Stimulated activated CD8-positive, alpha-beta memory T cell treated with anti-CD3 and anti-CD28 coated beads, Interleukin-15, amount 100 ng/mL, for 1 hour (primary cell): ENCODE data around the gene LRBA.
"Not testable (repeated sequence)": the region's sequence is repeated elsewhere in the genome, so short reads cannot be mapped to it uniquely, and the experiment has no call there.

Experiments used
- DNase-seq: peaks from one replicate; pipeline ENCODE4 v3.0.0-alpha.2; 2020; ENCODE audit warnings: low read depth

The LRBA gene

DNA sequence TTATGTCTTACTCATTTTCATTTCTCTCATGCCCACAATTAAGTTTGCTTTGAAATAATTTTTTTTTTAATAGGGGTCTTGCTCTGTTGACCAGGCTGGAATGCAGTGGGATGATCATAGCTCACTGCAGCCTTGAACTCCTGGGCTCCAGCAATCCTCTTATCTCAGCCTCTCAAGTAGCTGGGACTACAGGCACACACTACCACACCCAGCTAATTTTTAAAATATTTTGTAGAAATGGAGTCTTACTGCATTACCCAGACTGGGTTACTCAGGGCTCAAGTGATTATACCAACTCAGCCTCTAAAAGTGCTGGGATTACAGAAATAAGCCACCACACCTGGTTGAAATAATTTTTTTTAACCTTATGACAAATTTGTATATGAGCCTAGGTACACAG, 452.3 kb downstream of the LRBA start:
- DNase-seq = no peak

DNA sequence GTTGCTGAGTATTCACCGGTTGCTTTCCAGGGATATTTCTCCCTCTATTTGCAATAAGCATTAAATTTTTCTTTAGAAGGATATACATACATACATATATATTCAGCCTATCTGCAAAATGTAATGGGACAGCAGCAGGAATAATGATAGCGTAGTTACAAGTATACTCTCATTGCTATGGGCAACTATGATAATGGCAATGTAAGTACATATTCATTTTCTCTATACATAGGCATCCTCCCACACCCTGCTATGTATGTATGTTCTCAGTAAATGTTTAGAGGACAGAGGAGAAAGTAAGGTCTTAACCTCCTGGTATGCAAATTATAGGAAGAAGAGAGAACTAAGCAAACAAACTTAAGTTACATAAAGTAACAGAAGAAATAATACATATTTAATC, 452.8 kb downstream of the LRBA start:
- DNase-seq = no peak

DNA sequence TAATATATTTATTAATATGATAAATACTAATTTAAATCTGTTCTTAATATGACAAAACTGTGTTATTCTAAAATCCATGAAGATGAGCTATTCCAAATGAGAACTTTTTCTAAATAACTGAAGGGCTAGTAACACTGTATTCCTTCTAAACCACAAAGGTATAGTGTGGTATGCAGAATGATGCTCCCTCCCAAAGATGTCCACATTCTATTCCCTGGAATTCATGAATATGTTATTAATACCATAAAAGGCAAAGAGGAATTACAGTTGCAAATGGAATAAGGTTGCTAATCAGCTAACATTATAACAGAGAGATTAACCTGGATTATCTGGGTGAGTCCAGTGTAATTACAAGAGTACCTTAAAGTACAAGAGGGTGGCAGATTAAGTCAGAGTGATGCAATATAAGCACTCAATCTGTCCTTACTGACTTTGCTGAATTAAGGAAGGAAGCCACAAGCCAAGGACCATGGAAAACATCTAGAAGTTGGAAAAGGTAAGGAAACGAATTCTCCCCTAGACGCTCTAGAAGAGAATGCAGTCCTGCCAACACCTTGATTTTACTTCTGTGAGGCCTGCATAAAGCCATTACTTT, 453.8 kb downstream of the LRBA start:
- DNase-seq = no peak

DNA sequence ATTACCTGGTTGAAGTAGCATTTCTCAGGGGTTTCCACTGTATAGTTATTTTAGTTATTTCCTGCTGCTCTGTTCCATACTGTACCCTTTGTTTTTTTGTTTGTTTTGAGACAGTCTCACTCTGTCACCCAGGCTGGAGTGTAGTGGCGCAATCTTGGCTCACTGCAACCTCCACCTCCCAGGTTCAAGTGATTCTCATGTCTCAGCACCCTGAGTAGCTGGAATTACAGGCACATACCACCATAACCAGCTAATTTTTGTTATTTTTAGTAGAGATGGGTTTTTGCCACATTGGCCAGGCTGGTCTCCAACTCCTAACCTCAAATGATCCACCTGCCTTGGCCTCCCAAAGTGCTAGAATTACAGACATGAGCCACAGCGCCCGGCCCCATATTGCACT, 457.3 kb downstream of the LRBA start:
- not testable (repeated sequence) for DNase-seq

DNA sequence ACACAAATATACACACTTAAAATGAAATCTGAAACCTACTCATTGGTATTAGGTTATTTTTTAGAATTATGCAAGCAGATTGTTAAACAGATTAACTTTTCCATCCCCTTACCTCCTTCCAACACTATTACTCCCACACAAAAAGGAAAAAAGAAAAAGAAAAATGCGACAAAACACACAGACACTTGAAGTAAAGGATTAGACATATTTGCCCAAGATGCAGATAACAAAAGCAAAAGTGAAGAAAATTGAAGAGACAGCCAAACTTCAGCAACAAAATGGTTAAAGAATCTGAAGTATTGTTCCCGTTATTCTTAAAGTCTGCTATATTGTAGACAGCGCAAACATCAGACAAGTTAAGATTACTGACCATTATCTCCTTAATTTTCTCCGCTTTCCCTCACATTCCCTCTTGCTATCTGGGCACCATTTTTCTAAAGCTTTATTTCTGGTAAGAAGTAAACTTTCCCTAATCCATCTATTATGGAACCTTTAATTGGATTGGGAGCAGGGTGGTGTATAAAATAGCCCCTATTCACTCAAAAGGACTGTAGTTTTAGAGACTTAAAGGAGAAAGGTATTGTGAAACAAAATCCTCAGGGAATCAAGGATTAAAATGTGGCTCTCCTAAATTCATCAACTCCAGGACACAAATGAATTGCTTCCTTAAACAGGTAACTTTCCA, 467.8 kb downstream of the LRBA start:
- DNase-seq = no peak

DNA sequence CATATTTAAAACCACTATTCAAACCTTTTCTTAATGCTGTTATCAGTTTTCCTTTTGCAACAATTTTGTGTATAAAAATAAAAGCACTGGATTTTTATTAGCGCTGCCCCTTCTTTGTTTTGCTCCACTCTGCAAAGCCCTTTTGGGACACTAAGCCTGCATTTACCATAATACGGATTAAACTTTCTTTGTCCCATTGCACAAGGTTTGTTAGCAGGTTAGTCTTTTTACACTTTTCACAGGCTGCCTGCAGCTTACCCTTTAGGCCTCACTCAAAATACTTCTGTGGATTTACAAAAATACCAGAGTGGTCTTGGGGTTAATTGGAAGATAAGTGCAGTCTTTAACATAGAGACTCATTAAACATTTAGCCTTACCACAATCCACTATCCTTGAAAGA, 468.8 kb downstream of the LRBA start:
- no peak for DNase-seq

DNA sequence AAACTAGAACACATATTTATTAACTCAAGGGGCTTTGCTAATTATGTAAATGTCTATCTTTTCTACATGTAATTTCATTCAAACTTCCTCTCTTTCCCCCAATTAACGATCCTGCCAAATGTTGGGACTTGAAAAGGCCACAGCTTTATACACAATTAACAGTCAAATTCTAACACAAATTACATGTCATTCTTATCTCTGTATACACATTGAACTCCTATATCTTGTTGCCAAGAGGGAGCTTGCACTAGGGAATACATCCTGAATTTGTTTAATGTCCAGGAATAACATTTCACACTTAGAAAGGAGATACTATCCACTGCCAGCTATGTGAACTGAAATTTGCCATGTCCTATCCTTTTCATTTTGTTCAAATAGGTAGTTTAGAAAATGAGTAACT, 472.0 kb downstream of the LRBA start:
- DNase-seq = no peak

DNA sequence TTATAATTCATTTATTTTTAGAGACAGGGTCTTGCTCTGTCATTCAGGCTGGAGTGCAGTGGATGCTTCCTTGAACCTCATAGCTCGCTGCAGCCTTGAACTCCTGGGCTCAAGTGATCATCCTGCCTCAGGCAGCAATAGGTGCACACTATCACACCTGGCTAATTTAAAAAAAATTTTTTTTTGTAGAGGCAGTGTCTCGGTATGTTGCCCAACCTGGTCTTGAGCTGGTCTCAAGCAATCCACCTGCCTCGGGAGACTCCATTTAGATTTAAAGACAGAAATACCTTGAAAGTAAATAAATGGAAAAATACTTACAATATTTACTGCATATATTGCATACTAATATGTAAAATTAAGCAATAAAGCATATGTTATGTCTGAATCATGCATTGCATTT, 473.4 kb downstream of the LRBA start:
- DNase-seq = no peak

DNA sequence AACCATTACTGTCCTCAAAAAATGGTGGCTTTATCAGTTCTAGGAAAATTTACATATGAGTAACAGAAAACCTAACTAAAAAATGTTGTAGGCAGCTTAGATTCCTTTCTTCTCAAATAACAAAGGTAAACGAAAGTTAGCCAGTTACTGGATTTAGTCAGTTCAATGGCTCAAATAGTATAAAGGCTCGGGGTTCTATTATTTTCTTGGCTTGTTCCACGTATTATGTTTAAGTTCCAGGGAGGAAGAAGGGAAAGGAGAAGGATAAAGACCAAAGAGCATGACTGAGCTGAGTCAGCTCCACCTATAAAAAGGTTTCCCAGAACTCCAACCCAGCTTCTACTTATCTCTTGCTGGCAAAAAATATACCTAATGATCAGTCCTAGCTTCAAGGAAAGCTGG, 474.1 kb downstream of the LRBA start:
- no peak for DNase-seq

DNA sequence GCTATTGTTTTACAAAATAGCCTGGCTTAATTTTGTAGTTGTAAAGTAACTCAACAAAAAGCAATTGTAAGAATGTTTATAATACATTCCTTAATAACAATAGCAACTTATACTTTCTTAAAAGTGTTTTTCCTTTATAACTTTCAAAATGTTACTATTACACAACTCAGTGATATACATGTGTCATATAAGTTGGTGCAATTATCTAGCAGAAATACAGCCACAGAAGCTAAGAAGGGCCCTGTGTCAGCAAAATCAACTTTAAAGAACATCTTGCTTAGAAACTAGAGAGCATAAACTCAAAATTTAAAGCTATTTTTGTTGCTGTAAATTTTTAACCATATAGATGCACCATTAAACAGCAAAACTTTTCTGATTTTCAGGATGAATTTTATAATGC, 474.5 kb downstream of the LRBA start:
- DNase-seq = no peak

DNA sequence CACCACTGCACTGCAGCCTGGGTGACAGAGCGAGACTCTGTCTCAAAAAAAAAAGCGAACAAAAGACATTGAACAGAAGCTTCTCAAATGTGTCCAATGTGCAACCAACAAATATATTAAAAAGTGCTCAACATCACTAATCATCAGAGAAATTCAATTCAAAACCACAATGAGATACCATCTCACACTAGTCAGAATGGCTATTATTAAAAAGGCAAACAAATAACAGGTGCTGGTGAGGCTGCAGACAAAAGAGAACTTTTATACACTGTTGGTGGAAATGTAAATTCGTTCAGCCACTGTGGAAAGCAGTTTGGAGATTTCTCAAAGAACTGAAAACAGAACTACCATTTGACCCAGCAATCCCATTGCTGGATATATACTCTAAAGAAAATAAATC, 477.2 kb downstream of the LRBA start:
- DNase-seq = not testable (repeated sequence)

DNA sequence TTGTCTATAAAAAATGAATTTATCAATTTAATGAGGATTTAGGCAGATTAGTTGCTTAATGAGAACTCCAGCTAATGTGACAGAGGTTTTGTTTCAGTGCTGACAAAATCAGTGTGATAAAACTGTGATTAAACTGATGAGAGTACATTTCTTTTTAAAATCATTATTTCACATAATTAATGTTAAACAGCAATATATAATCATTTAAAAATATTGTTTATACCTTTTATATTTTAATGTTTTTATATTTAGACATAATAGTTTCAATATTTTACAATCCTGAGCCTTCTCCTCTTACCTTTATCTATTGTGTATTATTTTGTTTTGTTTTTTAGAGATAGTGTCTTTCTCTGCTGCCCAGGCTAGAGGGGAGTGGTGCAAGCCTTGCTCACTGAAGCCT, 480.3 kb downstream of the LRBA start:
- DNase-seq = no peak

DNA sequence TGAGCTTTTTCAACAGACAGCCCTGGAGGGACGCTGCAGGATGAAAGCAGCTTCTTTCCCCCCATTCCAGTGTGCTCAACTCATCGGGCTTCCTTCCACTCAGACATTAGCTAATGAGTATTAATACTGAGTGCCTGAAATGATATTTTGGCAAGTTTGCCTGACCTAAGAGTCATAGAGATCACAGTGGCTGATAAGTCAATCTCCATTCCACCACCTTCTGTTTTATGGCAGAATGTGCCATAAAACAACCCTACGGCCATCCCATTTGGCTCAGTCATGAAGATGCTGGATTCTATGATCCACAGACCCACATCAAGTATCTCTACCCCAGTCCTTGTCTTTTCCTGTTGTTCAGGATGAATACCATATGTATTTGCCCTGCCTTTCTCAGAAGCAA, 481.4 kb downstream of the LRBA start:
- no peak for DNase-seq

DNA sequence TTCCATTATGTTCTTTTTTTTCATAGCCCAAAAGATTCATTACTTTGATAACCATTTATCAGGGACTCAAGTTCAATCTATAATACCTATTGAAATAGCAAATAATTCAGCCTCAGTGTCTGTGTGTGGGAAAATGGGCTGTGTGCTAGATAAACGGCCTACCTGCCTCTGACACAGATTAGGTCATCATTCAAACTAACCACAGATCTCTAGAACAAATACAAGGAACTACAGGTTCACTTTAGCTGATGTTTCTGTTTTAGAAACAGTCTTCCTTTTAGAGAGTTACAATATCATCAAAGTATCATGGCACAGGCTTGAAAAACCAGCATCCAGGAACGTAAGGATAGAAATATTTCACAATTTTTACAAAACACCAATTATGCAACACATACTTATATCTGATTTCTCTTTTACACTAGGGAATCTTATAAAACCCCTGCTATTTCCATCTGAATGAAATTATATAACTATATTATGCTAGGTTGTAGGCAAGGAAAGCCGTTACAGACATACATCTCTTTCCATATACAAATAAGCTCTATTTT, 489.7 kb downstream of the LRBA start:
- DNase-seq = no peak

DNA sequence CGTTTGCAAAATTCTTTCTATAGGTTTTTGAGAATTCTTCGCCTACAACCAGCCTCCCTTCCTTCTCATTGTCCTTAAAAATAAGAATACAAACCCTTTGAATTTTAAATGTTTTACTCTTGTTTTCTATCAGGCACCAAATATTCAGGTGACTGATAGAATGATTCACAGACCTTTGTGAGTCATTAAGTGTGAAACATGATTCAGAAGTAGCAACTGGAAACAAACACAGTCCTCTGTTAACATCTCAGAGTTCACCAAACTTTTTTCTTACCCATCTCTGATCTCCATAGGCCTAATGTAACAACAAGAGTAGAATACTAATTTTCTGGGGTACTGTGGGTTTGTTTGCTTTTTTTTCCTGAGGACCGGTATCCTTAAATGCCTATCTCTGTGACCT, 496.5 kb downstream of the LRBA start:
- no peak for DNase-seq

DNA sequence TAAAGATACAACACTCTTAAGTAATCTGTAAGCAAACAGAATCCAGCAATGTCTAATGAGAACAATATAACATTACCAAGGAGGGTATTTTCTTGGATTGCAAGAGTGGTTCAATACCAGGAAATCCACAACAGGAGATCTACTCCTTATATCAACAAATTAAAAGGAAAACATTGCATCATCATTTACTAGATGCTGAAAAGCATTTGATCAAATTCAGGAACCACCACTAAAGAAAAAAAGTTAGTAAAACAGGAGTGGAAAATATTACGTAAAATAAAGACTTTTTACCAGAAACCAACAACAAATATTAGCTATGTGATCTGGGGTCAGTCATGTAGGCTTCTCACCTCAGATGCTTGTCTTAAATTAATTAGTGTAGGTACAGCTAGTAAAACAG, 499.9 kb downstream of the LRBA start:
- no peak for DNase-seq

DNA sequence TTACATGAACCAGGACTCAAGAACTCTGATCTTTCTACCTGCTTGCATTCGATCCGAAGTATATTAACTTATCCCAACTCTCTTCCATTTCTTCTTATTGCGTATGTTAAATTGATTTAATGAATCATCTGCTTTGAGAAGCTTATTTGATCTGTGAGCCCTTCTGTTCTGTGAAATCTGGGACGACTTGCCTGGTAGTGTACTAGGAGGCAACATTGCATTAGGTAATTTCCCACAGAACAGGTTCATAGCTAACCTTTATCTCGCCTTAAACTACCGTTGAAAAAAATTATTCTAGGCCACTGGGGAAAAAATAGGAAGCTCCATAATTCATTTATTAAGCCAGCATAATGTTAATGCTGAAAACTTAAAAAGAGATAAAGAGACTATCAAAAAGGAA, 500.4 kb downstream of the LRBA start:
- no peak for DNase-seq

DNA sequence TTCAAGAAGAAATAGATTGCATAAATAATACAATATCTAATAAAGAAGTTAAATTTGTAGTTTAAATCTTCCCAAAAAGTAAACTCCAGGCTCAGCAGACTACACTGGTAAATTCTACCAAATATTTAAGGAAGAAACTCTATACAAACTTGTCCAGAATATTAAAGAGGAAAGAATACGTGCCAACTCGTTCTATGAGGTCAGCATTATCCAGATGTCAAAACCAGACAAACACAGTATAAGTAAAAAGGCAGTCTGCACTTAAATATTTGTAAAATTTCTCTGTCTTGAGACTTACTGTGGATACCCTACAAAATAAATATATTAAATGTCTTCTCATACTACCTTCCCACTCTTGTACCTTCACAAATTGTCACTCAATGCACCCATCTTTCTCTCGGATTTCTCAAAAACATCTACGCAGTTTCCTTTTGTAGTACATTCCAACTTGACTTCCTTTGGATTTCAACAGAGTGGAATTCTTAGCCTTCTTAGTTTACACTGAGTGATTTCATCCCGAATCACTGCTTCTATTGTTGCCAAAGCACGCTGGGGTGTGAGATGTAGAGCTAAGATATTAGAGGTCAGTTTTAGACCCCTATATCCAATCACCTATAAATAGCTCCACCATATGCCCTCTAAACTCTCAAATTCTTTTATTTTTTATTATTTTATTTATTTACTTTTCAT, 504.8 kb downstream of the LRBA start:
- DNase-seq = no peak

DNA sequence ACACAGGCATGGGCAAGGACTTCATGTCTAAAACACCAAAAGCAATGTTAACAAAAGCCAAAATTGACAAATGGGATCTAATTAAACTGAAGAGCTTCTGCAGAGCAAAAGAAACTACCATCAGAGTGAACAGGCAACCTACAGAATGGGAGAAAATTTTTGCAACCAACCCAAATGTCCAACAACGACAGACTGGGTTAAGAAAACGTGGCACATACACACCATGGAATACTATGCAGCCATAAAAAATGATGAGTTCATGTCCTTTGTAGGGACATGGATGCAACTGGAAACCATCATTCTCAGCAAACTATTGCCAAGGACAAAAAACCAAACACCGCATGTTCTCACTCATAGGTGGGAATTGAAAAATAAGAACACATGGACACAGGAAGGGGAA, 507.4 kb downstream of the LRBA start:
- not testable (repeated sequence) for DNase-seq

DNA sequence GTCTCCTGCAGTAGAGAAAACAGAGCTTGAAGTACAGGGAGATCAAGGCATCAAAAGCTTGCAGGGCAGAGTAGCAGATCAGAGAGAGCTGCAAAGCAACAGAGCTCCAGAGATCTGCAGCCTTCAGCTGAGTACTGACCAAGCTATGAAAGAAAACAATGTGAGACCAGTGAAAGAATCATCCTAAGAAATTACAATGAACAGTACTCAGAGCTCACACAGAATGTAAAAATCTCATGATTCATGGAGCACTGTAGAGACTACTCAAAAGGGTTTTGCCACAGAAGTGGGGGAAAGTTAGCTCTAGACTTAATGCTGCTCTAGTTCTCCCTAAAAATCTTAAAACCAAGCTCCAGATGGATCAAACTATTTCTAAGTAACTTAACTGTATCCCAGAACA, 513.1 kb downstream of the LRBA start:
- DNase-seq = no peak

DNA sequence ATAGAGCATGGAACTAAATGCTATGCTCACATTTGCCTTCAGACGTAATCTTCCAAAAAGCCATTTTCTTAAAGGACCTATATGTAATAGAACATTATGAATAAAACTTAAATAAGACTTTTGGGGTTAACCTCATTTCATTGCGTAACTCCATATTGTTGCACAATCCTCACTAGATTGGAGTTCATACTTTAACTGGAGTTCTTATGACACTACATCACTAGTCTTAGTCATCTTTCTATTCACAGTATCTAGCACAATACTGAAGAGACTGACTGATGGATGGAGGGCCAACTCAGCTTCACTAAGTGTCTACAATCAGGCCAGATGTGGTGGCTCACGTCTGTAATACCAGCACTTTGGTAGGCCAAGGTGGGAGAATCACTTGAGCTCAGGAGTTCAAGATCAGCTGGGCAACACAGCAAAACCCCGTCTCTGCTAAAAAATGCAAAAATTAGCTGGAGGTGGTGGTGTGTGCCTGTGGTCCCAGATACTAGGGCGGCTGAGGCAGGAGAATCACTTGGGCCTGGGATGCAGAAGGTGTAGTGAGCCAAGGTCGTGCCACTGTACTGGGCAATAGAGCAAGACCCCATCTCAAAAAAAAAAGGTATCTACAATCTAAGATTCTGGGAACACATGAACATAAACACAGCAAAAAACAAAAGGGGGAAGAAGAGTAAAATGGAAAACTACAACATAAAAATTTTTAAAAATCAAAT, 513.9 kb downstream of the LRBA start:
- DNase-seq = no peak

DNA sequence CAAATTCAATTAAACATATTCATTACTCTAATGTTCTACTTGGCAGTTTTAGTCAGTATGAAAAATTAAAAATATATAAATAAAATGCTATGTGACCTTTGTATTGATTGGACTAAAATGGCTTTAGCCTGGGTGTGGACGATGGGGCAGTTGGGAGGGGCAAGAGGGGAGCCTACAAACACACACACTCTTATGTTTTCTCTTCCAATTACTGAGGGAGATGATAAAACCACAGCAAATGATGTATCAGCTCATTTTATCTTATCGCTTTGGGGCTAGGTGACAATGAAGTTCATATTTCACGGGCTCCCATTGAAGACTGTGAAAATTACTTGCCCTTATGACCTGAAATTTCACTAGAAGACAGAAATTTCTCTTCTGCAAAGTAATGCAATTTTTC, 517.5 kb downstream of the LRBA start:
- no peak for DNase-seq

DNA sequence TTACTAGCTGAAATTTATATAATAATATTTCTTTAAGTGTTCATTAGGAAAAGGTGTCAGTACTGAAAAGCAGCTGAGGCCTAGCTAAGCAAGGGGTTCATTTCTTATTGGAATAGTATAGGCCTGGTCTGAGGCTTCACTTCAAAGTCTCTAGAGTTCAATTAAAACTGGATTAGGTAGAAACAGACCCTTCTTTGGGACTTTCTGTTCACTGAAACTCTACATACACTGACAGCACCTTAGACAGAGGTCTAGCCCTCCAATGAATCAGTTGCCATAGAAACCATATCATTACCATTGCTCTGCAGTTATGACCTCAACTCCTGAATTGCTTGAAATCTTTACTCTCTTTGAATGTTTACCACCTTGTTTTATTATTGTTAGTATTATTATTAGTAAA, 519.5 kb downstream of the LRBA start:
- DNase-seq = no peak
